Measurements from ENCODE around the gene GIT1. TPM values are rescaled to one million over a fixed set of nuclear protein-coding genes. Genes with fewer than 3 reads are reported as not detected.

GIT1 gene
- total and polyA plus RNA-seq, 2 of the 13 experiments (the other 11 are each of a cell fraction or from before 2014, with no cell fraction given) = 14.2 to 30.8 TPM

GRCh38 chr17:29555840-29556239, 33.6 kb downstream of the GIT1 start (continued):
- TF ChIP-seq HMGXB3 (CRISPR knock-in tag; IDR thresholded peaks at IDR 0.05; ENCODE audit: borderline replicate concordance) (0 out of 2 replicates have a peak, but pooled peaks have one; percentile 51), MAFG (CRISPR knock-in tag; IDR thresholded peaks at IDR 0.05) (no peak), PHF20 (CRISPR knock-in tag; IDR thresholded peaks at IDR 0.05) (no peak), MTA1 (CRISPR knock-in tag; IDR thresholded peaks at IDR 0.05; ENCODE audit: borderline replicate concordance) (no peak), CEBPB (IDR thresholded peaks at IDR 0.05; ENCODE audit: borderline replicate concordance, low read depth, low read length) (peak; percentile 94), HOXA7 (CRISPR knock-in tag; IDR thresholded peaks at IDR 0.05) (no peak), SP4 (CRISPR knock-in tag; IDR thresholded peaks at IDR 0.05) (no peak), ZNF883 (CRISPR knock-in tag; IDR thresholded peaks at IDR 0.05; ENCODE audit: not compliant biosample characterization) (no peak), CREM (IDR thresholded peaks at IDR 0.05) (0 out of 2 replicates have a peak, but pooled peaks have one; percentile 31), CREM (CRISPR knock-in tag; IDR thresholded peaks at IDR 0.05) (no peak), ZNF770 (CRISPR knock-in tag; IDR thresholded peaks at IDR 0.05) (peak; percentile 44; the same call in 1 of the 2 replicates), TAF15 (IDR thresholded peaks at IDR 0.05; ENCODE audit: low read depth, low read length, poor library complexity, severe bottlenecking) (no peak), ZNF605 (CRISPR knock-in tag; IDR thresholded peaks at IDR 0.05) (no peak), ARID2 (CRISPR knock-in tag; IDR thresholded peaks at IDR 0.05; ENCODE audit: borderline replicate concordance) (no peak), KLF16 (CRISPR knock-in tag; IDR thresholded peaks at IDR 0.05) (peak in 1 of 2 experiments; percentile 18; a peak in 1 of 4 replicates), ZNF20 (CRISPR knock-in tag; IDR thresholded peaks at IDR 0.05) (no peak), ZNF121 (CRISPR knock-in tag; IDR thresholded peaks at IDR 0.05) (no peak), TCF7 (IDR thresholded peaks at IDR 0.05; ENCODE audit: low read depth) (no peak), ZNF430 (CRISPR knock-in tag; IDR thresholded peaks at IDR 0.05) (no peak), PCBP2 (optimal IDR thresholded peaks at IDR 0.05; ENCODE audit: low read depth, low read length, poor library complexity, severe bottlenecking) (no peak), RBM22 (optimal IDR thresholded peaks at IDR 0.05; ENCODE audit: low read length) (no peak)
- TF ChIP-seq, protein P1, sequence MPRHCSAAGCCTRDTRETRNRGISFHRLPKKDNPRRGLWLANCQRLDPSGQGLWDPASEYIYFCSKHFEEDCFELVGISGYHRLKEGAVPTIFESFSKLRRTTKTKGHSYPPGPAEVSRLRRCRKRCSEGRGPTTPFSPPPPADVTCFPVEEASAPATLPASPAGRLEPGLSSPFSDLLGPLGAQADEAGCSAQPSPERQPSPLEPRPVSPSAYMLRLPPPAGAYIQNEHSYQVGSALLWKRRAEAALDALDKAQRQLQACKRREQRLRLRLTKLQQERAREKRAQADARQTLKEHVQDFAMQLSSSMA (CRISPR knock-in tag; IDR thresholded peaks at IDR 0.05) = no peak
- TF ChIP-seq, protein P2, sequence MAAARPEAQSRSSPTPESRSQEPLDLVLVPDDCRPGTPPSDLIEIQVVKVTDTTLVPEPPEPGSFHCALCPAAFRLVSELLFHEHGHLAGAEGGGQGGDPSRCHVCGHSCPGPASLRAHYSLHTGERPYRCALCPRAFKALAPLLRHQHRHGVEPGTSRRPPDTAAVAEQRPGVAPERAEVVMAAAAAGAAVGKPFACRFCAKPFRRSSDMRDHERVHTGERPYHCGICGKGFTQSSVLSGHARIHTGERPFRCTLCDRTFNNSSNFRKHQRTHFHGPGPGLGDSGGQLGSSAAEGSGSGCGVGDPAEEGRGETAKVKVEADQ (CRISPR knock-in tag; IDR thresholded peaks at IDR 0.05; ENCODE audit: borderline replicate concordance) = no peak
